Activated T-helper 1 cell treated with Interleukin-2 at 50 U/mL for 16 hours (primary cell): ENCODE measurements around the gene WFIKKN1.

Source experiments
- DNase-seq: peaks from one replicate; pipeline ENCODE4 v3.0.0-alpha.2; 2020; ENCODE audit warnings: low read depth

Gene WFIKKN1

GRCh38 chr16:674214-674881, 43.6 kb downstream of the WFIKKN1 start:
- no peak for DNase-seq

GRCh38 chr16:674968-675883, 44.4 kb downstream of the WFIKKN1 start, which contains the start of gene RHBDL1:
TSS of gene RHBDL1 (plus strand) at chr16:675671. CDS start at chr16:675791, 120 bp downstream.
- DNase-seq = no peak

- DNase-seq = no peak
Observed at GRCh38 chr16:675884-676564, 45.2 kb downstream of the WFIKKN1 start.

- DNase-seq = no peak
Observed at GRCh38 chr16:676565-676902, 45.7 kb downstream of the WFIKKN1 start.

GRCh38 chr16:676913-677312, 46.1 kb downstream of the WFIKKN1 start:
- no peak for DNase-seq

GRCh38 chr16:677316-678190, 46.8 kb downstream of the WFIKKN1 start:
- DNase-seq = no peak

GRCh38 chr16:678209-678857, 47.5 kb downstream of the WFIKKN1 start:
- DNase-seq = no peak

GRCh38 chr16:678858-679813, 48.4 kb downstream of the WFIKKN1 start:
- no peak for DNase-seq

- DNase-seq = peak; percentile 78
Observed at GRCh38 chr16:679814-680624, 49.2 kb downstream of the WFIKKN1 start, which contains the start of gene STUB1. TSS of gene STUB1 (plus strand) at chr16:680410. CDS start at chr16:680526, 116 bp downstream.

- DNase-seq = no peak
Observed at GRCh38 chr16:680625-680945, 49.8 kb downstream of the WFIKKN1 start.

GRCh38 chr16:680967-681745, 50.4 kb downstream of the WFIKKN1 start:
- DNase-seq = no peak

- DNase-seq = no peak
Observed at GRCh38 chr16:681746-682427, 51.1 kb downstream of the WFIKKN1 start.

GRCh38 chr16:682493-683395, 52.0 kb downstream of the WFIKKN1 start:
- no peak for DNase-seq

- DNase-seq = no peak
Observed at GRCh38 chr16:683396-684070, 52.7 kb downstream of the WFIKKN1 start.
